ENCODE results near the gene TSPEAR. TPM values are rescaled to one million over a fixed set of nuclear protein-coding genes. Genes with fewer than 3 reads are reported as not detected.

TSPEAR gene
- polyA plus RNA-seq, 2 donors = 0.01 to 0.04 TPM

GRCh38 chr21:44456214-44456914 is 255.0 kb downstream of the TSPEAR start:
- Histone ChIP-seq H3K36me3 (ENCODE audit: control insufficient read depth in 2 of 2, insufficient read depth in 2 of 2, low read length in 1 of 2) (no peaks in the 10 kb centered on the region), H3K4me1 (ENCODE audit: control insufficient read depth in 2 of 2, insufficient read depth in 2 of 2, low read length in 1 of 2) (peaks cover 0 to 4% of the 10 kb centered on the region in 2 donors), H3K27ac (ENCODE audit: low read depth in 2 of 2, low read length in 1 of 2) (no peak overlapping the region), H3K4me3 (ENCODE audit: low read depth in 1 of 2, low read length in 2 of 2) (peak overlapping the region; percentile 49 to 70), H3K9me3 (ENCODE audit: control insufficient read depth in 2 of 2, insufficient read depth in 1 of 2, low read depth in 1 of 2, low read length in 1 of 2) (peaks cover 0 to 7% of the 10 kb centered on the region in 2 donors), H3K27me3 (ENCODE audit: control insufficient read depth in 1 of 2, insufficient read depth in 2 of 2, low read length in 2 of 2) (no peaks in the 10 kb centered on the region)
- WGBS, 2 donors = 78% methylated on average over 29 to 35 of the region's 35 CpGs

DNA sequence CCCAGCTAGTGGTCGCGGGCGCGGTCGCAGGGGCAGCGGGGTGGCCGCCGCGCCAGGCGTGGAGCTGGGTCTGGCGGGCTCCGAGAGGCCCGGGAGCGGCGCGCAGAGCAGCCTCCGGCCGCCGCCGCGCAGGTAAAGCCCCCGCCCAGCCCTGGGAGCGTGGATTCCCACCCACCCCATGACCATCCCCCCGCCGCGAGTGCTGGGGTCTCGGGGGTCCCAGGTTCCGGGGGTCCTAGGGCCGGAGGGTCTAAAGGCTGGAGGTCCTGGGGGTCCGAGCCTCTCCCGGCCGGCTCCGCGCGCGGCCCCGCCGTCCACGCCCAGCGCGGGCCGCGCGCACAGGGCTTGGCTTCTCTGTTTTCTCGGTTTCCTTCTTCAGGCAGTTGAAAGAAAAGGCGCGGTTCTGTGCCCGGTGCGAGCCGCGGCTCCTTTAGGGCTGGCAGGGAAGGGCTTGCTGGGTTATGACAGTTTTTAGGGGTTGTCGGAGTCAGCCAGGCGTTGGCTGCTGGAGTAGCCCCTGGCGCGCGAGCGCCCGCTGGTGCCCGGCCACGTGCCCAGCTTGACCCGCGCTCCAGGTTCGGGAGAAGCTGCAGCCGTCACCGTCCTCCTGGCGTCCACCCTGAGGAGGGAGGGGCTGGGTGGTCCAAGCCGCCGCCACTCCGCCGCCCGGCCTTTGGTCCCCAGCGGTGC is 255.7 kb downstream of the TSPEAR start:
- peaks cover 0 to 4% of the 10 kb centered on the region in 2 donors for H3K4me1 ChIP-seq (ENCODE audit: control insufficient read depth in 2 of 2, insufficient read depth in 2 of 2, low read length in 1 of 2)
- no peak overlapping the region for H3K27ac ChIP-seq (ENCODE audit: low read depth in 2 of 2, low read length in 1 of 2)
- H3K4me3 ChIP-seq (ENCODE audit: low read depth in 1 of 2, low read length in 2 of 2) = peak overlapping the region; percentile 49 to 70
- no peaks in the 10 kb centered on the region for H3K36me3 ChIP-seq (ENCODE audit: control insufficient read depth in 2 of 2, insufficient read depth in 2 of 2, low read length in 1 of 2)
- peaks cover 0 to 7% of the 10 kb centered on the region in 2 donors for H3K9me3 ChIP-seq (ENCODE audit: control insufficient read depth in 2 of 2, insufficient read depth in 1 of 2, low read depth in 1 of 2, low read length in 1 of 2)
- no peaks in the 10 kb centered on the region for H3K27me3 ChIP-seq (ENCODE audit: control insufficient read depth in 1 of 2, insufficient read depth in 2 of 2, low read length in 2 of 2)
- WGBS, 2 donors = 0 to 2% methylated on average over 65 to 72 of the region's 72 CpGs

DNA sequence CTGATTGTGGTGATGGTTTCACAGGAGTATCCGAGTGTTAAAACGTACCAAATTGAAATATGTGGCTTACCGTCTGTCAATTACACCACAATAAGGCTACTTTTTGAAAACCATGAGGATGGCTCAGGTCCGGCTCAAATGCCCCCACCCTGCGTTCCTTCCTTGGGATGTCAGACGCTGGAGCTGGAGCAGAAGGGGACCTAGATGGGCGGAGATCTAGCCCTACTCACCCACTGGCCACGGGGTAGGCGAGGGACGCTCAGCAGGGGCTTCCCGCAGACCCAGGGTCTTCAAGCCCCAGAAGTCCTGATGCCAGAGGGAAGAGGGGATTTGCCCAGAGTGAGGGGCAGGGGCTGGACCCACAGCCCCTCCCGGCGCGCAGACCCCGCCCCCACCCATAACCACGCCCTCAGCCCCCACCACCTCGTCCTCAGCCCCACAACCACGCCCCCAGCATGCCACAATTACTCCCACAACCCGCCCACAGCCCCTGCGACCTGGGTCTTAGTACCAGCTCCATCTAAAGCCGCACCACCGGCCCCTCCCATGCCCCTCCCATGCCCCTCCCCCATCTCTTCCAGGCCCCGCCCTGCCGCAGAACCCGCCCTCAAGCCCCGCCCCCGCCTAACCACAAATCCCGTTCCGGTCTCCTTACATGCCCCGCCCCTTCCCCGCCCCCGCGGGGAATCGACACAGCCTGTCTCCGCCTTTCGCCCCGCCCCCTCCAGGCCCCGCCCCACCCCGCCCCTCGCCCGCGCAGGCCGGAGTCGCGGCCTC is 256.4 kb downstream of the TSPEAR start, which contains the start of gene LRRC3:
Gene LRRC3, plus strand, starts transcription at position 764 of the 777 bp plus-strand sequence. CDS start 1,135 bp downstream, outside the sequence.
- Histone ChIP-seq H3K27me3 (ENCODE audit: control insufficient read depth in 1 of 2, insufficient read depth in 2 of 2, low read length in 2 of 2) (no peaks in the 10 kb centered on the region), H3K4me3 (ENCODE audit: low read depth in 1 of 2, low read length in 2 of 2) (peak within 1 kb of the TSS; percentile 49 to 70), H3K36me3 (ENCODE audit: control insufficient read depth in 2 of 2, insufficient read depth in 2 of 2, low read length in 1 of 2) (no peaks in the 10 kb centered on the region), H3K4me1 (ENCODE audit: control insufficient read depth in 2 of 2, insufficient read depth in 2 of 2, low read length in 1 of 2) (peaks cover 0 to 2% of the 10 kb centered on the region in 2 donors), H3K27ac (ENCODE audit: low read depth in 2 of 2, low read length in 1 of 2) (no peak within 1 kb of the TSS), H3K9me3 (ENCODE audit: control insufficient read depth in 2 of 2, insufficient read depth in 1 of 2, low read depth in 1 of 2, low read length in 1 of 2) (peaks cover 0 to 7% of the 10 kb centered on the region in 2 donors)
- 6 to 8% methylated on average over 44 to 45 of the region's 45 CpGs for WGBS, 2 donors

GRCh38 chr21:44454058-44454457 is 257.3 kb downstream of the TSPEAR start:
- Histone ChIP-seq H3K9me3 (ENCODE audit: control insufficient read depth in 2 of 2, insufficient read depth in 1 of 2, low read depth in 1 of 2, low read length in 1 of 2) (peaks cover 0 to 7% of the 10 kb centered on the region in 2 donors), H3K27ac (ENCODE audit: low read depth in 2 of 2, low read length in 1 of 2) (no peak overlapping the region), H3K4me3 (ENCODE audit: low read depth in 1 of 2, low read length in 2 of 2) (no peak overlapping the region), H3K4me1 (ENCODE audit: control insufficient read depth in 2 of 2, insufficient read depth in 2 of 2, low read length in 1 of 2) (peaks cover 0 to 2% of the 10 kb centered on the region in 2 donors), H3K36me3 (ENCODE audit: control insufficient read depth in 2 of 2, insufficient read depth in 2 of 2, low read length in 1 of 2) (no peaks in the 10 kb centered on the region), H3K27me3 (ENCODE audit: control insufficient read depth in 1 of 2, insufficient read depth in 2 of 2, low read length in 2 of 2) (no peaks in the 10 kb centered on the region)
- WGBS, 2 donors = 84 to 90% methylated on average over 5 of the region's 5 CpGs

GRCh38 chr21:44453120-44453519 is 258.3 kb downstream of the TSPEAR start:
- 93% methylated on average over 3 of the region's 3 CpGs for WGBS, 2 donors
- H3K27ac ChIP-seq (ENCODE audit: low read depth in 2 of 2, low read length in 1 of 2) = no peak overlapping the region

DNA sequence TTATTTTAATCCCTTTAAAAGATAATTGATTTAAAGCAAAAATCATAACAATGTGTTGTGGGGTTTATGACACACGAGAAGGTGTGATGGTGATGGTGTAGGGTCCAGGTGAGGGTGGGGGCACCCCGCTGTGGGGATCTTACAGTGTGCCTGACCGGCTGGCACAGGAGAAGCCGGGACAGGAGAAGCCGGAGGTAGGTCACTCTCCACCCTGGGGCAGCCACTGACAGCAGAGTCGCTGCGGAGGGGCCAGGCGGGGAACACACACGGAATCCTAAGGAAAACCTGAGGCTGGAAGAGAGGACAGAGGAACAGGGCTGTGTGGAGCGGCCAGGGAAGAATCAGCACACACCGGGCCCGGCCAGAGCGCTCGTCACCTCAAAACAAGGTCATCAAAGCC is 260.4 kb downstream of the TSPEAR start:
- Histone ChIP-seq H3K36me3 (ENCODE audit: control insufficient read depth in 2 of 2, insufficient read depth in 2 of 2, low read length in 1 of 2) (no peaks in the 10 kb centered on the region), H3K4me1 (ENCODE audit: control insufficient read depth in 2 of 2, insufficient read depth in 2 of 2, low read length in 1 of 2) (no peaks in the 10 kb centered on the region), H3K9me3 (ENCODE audit: control insufficient read depth in 2 of 2, insufficient read depth in 1 of 2, low read depth in 1 of 2, low read length in 1 of 2) (peaks cover 0 to 7% of the 10 kb centered on the region in 2 donors), H3K27ac (ENCODE audit: low read depth in 2 of 2, low read length in 1 of 2) (no peak overlapping the region), H3K27me3 (ENCODE audit: control insufficient read depth in 1 of 2, insufficient read depth in 2 of 2, low read length in 2 of 2) (peaks cover 0 to 2% of the 10 kb centered on the region in 2 donors), H3K4me3 (ENCODE audit: low read depth in 1 of 2, low read length in 2 of 2) (no peak overlapping the region)
- WGBS, 2 donors = 79 to 86% methylated on average over 14 of the region's 14 CpGs

More at GRCh38 chr21:44453120-44453519, 258.3 kb downstream of the TSPEAR start:
- no peak overlapping the region for H3K4me3 ChIP-seq (ENCODE audit: low read depth in 1 of 2, low read length in 2 of 2)
- peaks cover 0 to 2% of the 10 kb centered on the region in 2 donors for H3K27me3 ChIP-seq (ENCODE audit: control insufficient read depth in 1 of 2, insufficient read depth in 2 of 2, low read length in 2 of 2)
- peaks cover 0 to 7% of the 10 kb centered on the region in 2 donors for H3K9me3 ChIP-seq (ENCODE audit: control insufficient read depth in 2 of 2, insufficient read depth in 1 of 2, low read depth in 1 of 2, low read length in 1 of 2)
- no peaks in the 10 kb centered on the region for H3K36me3 ChIP-seq (ENCODE audit: control insufficient read depth in 2 of 2, insufficient read depth in 2 of 2, low read length in 1 of 2)
- peaks cover 0 to 2% of the 10 kb centered on the region in 2 donors for H3K4me1 ChIP-seq (ENCODE audit: control insufficient read depth in 2 of 2, insufficient read depth in 2 of 2, low read length in 1 of 2)

DNA sequence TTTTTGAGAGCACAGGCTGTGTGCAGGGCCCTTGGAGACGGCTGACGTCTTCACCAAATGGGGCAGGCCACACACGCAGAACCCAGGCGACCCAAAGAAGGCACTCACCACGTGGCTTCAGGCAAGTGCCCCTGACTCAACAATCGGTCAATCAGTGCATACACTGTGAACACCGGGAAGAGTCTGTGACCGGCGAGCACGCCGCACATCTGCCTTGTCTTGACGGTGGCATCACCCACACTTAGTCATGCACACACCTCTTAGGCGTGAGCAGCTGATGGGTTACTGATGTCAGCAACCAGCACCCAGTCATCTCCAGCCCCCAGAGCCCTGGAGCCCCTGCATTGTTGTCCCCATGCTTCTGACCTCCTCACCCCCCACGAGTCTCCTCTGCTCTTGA is 261.0 kb downstream of the TSPEAR start:
- no peaks in the 10 kb centered on the region for H3K4me1 ChIP-seq (ENCODE audit: control insufficient read depth in 2 of 2, insufficient read depth in 2 of 2, low read length in 1 of 2)
- WGBS, 2 donors = 72 to 74% methylated on average over 14 of the region's 14 CpGs
- no peak overlapping the region for H3K4me3 ChIP-seq (ENCODE audit: low read depth in 1 of 2, low read length in 2 of 2)
- H3K9me3 ChIP-seq (ENCODE audit: control insufficient read depth in 2 of 2, insufficient read depth in 1 of 2, low read depth in 1 of 2, low read length in 1 of 2) = peaks cover 0 to 7% of the 10 kb centered on the region in 2 donors
- H3K27me3 ChIP-seq (ENCODE audit: control insufficient read depth in 1 of 2, insufficient read depth in 2 of 2, low read length in 2 of 2) = peaks cover 0 to 2% of the 10 kb centered on the region in 2 donors
- H3K27ac ChIP-seq (ENCODE audit: low read depth in 2 of 2, low read length in 1 of 2) = no peak overlapping the region
- no peaks in the 10 kb centered on the region for H3K36me3 ChIP-seq (ENCODE audit: control insufficient read depth in 2 of 2, insufficient read depth in 2 of 2, low read length in 1 of 2)

DNA sequence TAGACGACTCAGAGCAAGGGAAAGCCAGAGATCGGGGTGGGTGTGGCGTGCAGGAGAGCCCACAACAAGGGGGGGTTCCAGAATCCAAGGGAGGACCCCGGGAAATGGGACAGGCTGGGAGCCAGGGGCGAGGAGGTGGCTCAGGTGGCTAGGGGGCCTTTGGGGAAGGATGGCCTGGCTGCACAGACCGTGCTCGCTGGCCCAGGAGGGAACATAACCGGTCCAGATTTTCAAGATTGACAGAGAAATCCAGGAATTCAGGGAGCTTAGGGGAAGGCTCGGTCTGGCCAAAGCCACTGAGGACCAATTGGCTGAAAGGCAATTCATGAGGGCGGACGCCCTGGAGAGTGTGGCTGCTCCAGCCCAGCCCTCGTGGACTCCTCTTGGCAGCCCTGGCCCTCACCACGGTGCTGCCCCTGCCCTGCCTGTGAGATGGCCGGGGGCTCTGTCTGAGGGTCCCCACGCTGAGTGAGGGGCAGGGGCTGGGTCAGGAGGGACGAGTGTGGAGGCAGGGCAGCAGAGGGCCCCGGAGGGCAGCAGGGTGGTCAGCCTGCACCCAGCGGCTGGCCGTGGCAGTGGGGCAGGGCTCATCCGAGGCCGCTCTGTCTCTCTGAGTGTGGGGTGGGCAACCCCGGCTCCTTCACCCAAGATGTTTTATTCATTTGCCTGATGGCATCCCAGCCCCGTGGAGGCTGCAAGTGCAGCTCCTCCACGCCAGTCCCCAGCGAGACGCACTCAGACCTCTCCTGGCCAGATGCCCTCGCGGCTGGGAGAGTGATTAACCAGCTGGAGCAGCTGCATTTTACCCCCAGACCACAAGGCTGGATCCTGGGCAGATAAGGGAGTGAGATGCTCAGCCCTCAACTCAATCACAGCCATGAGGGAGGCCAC is 261.7 kb downstream of the TSPEAR start:
- WGBS, 2 donors = 58 to 66% methylated on average over 28 of the region's 28 CpGs
- H3K36me3 ChIP-seq (ENCODE audit: control insufficient read depth in 2 of 2, insufficient read depth in 2 of 2, low read length in 1 of 2) = no peaks in the 10 kb centered on the region
- no peak overlapping the region for H3K27ac ChIP-seq (ENCODE audit: low read depth in 2 of 2, low read length in 1 of 2)
- H3K4me3 ChIP-seq (ENCODE audit: low read depth in 1 of 2, low read length in 2 of 2) = no peak overlapping the region
- peaks cover 0 to 2% of the 10 kb centered on the region in 2 donors for H3K27me3 ChIP-seq (ENCODE audit: control insufficient read depth in 1 of 2, insufficient read depth in 2 of 2, low read length in 2 of 2)
- H3K9me3 ChIP-seq (ENCODE audit: control insufficient read depth in 2 of 2, insufficient read depth in 1 of 2, low read depth in 1 of 2, low read length in 1 of 2) = peaks cover under 1 to 4% of the 10 kb centered on the region in 2 donors
- H3K4me1 ChIP-seq (ENCODE audit: control insufficient read depth in 2 of 2, insufficient read depth in 2 of 2, low read length in 1 of 2) = no peaks in the 10 kb centered on the region
